HEK293T (cell line): ENCODE results near the gene PXDN.

Experiments used
- ARNT ChIP-seq: fragments of 450-650 bp; IDR thresholded peaks from 2 replicates; pipeline ENCODE4 v1.6.1; 2017; ENCODE audit warnings: mild to moderate bottlenecking
- BHLHE40 ChIP-seq: fragments of 450-650 bp; IDR thresholded peaks from 2 replicates; pipeline ENCODE4 v1.6.1; 2016; ENCODE audit warnings: mild to moderate bottlenecking, moderate library complexity, borderline replicate concordance
- CTBP1 ChIP-seq: fragments of 450-650 bp; IDR thresholded peaks from 2 replicates; pipeline ENCODE4 v1.6.1; 2016; ENCODE audit warnings: borderline replicate concordance
- FOXA1 ChIP-seq: fragments of 450-650 bp; IDR thresholded peaks from 2 replicates; pipeline ENCODE4 v1.6.1; 2016; ENCODE audit warnings: mild to moderate bottlenecking
- FOXK2 ChIP-seq: fragments of 450-650 bp; IDR thresholded peaks from 2 replicates; pipeline ENCODE4 v1.6.1; 2016; ENCODE audit warnings: mild to moderate bottlenecking
- FOXM1 ChIP-seq: fragments of 450-650 bp; IDR thresholded peaks from 2 replicates; pipeline ENCODE4 v1.6.1; 2017; ENCODE audit warnings: mild to moderate bottlenecking, borderline replicate concordance
- HDGF ChIP-seq: fragments of 450-650 bp; IDR thresholded peaks from 2 replicates; pipeline ENCODE4 v1.6.1; 2017; ENCODE audit warnings: antibody characterized with exemption, borderline replicate concordance
- L3MBTL2 ChIP-seq: fragments of 450-650 bp; conservative IDR thresholded peaks from 2 replicates; pipeline ENCODE4 v1.6.1; 2016; ENCODE audit warnings: mild to moderate bottlenecking
- SP1 ChIP-seq: fragments of 450-650 bp; IDR thresholded peaks from 2 replicates; pipeline ENCODE4 v1.6.1; 2017
- SUZ12 ChIP-seq: fragments of 450-650 bp; IDR thresholded peaks from 2 replicates; pipeline ENCODE4 v1.6.1; 2016; ENCODE audit warnings: mild to moderate bottlenecking
- TARDBP ChIP-seq: fragments of 450-650 bp; IDR thresholded peaks from 2 replicates; pipeline ENCODE4 v1.6.1; 2016
- TF ChIP-seq, protein P1 (sequence below): fragments of 450-650 bp; IDR thresholded peaks from 2 replicates; pipeline ENCODE4 v1.6.1; 2016

DNA sequence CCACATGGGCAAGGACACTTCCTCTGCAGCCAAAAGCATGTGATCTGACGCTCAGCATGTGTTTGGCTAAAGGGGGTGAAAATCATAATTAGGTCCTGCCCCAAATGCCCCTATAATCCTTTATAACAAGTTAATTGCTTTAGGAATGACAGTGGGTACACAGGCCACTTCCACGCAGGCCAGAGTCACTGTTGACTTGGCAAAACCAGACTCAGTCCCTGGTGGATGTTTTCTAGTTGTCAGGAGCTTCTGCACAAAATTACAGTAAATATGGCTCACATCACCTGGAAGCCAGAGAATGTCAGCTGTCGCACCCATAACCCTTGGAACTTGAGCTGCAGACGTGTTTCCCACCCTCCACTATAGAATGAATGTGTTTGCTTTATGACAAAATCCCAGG is 13.3 kb upstream of the PXDN start:
- TF ChIP-seq ARNT (no peak), BHLHE40 (no peak), FOXM1 (no peak), HDGF (no peak), SUZ12 (no peak), SP1 (no peak), FOXK2 (no peak), CTBP1 (no peak), TARDBP (no peak), L3MBTL2 (no peak), FOXA1 (no peak)
- TF ChIP-seq, protein P1, sequence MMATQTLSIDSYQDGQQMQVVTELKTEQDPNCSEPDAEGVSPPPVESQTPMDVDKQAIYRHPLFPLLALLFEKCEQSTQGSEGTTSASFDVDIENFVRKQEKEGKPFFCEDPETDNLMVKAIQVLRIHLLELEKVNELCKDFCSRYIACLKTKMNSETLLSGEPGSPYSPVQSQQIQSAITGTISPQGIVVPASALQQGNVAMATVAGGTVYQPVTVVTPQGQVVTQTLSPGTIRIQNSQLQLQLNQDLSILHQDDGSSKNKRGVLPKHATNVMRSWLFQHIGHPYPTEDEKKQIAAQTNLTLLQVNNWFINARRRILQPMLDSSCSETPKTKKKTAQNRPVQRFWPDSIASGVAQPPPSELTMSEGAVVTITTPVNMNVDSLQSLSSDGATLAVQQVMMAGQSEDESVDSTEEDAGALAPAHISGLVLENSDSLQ: no peak
